Heart right ventricle (tissue), 16 donors: ENCODE results near the gene INPP4B. TPM values are rescaled to one million over a fixed set of nuclear protein-coding genes. Genes with fewer than 3 reads are reported as not detected.

Source experiments
- ATAC-seq, 8 donors: fragments of 200-7000 bp; cut with Tn5 transposase; one replicate each; pipeline ENCODE4 v1.9.1; 2020; ENCODE audit warnings: mild to moderate bottlenecking in 8 of 8, moderate library complexity in 8 of 8, moderate number of reproducible peaks in 1 of 8
- DNase-seq, 2 donors: peaks; one replicate each; pipeline ENCODE4 v3.0.0-alpha.2; 2020
- H3K27ac ChIP-seq, 10 donors: fragments of 200-600 bp; sonication (generic) in 2 of 10; one replicate each; pipeline versions ENCODE4 v1.5.0 to v1.8.0; 2020 to 2022; ENCODE audit warnings: mild to moderate bottlenecking in 3 of 10
- H3K27me3 ChIP-seq, 7 donors: fragments of 200-600 bp; one replicate each; pipeline ENCODE4 v1.8.0; 2021 to 2022; ENCODE audit warnings: mild to moderate bottlenecking in 2 of 7
- H3K36me3 ChIP-seq, 9 donors: fragments of 200-600 bp; sonication (generic) in 1 of 9; one replicate each; pipeline versions ENCODE4 v1.5.0 to v1.8.0; 2020 to 2022; ENCODE audit warnings: mild to moderate bottlenecking in 2 of 9
- H3K4me1 ChIP-seq, 9 donors: fragments of 200-600 bp; sonication (generic) in 1 of 9; one replicate each; pipeline versions ENCODE4 v1.5.0 to v1.8.0; 2020 to 2022; ENCODE audit warnings: mild to moderate bottlenecking in 4 of 9
- H3K4me3 ChIP-seq, 10 donors: fragments of 200-600 bp; sonication (generic) in 2 of 10; one replicate each; pipeline versions ENCODE4 v1.5.0 to v1.8.0; 2020 to 2022; ENCODE audit warnings: mild to moderate bottlenecking in 7 of 10, moderate library complexity in 2 of 10
- H3K9me3 ChIP-seq, 11 donors: fragments of 200-600 bp in 10 of 11; sonication (generic) in 2 of 11; one replicate each; pipeline versions ENCODE4 v1.5.0 to v1.8.0; 2013 to 2022; ENCODE audit warnings: mild to moderate bottlenecking in 2 of 11, control low read depth in 1 of 11, moderate library complexity in 1 of 11
- WGBS, 2 donors: extraction: QIAGEN DNeasy Blood & Tissue Kit; methylation state at CpG; one replicate each; pipeline ENCODE4 v1.1.7; 2013; ENCODE audit warnings: inconsistent platforms in 1 of 2; 5-methylcytosine and 5-hydroxymethylcytosine counted together
- intact Hi-C, 10 donors: fragments of 100-400 bp; cut with DNase I; formaldehyde crosslinking; loops; one replicate each; pipeline versions ENCODE4 v1.11.1 to v1.14.2; 2022
- polyA plus RNA-seq, 2 donors: library from polyadenylated mRNA; stranded (reverse); fragments of 200-250 nt; gene quantifications; one replicate each; pipeline ENCODE4 v1.2.3, GENCODE V29; 2013
- total RNA-seq, 10 donors: library from RNA; stranded (reverse); fragmentation: NEBNext Ultra II Directional in 3 of 10; extraction: Animal tissue kit (Norgen Biotek cat#: 25700) in 3 of 10; gene quantifications; one replicate each; pipeline versions ENCODE4 v1.2.1 to v1.2.4, GENCODE V29; 2021 to 2023
- TF ChIP-seq, protein P1 (sequence below), 9 donors: fragments of 200-600 bp; sonication (generic) in 2 of 9; IDR thresholded peaks; one replicate each; pipeline versions ENCODE4 v1.5.0 to v1.8.0; 2021 to 2022; ENCODE audit warnings: antibody characterized with exemption in 9 of 9, mild to moderate bottlenecking in 5 of 9, moderate library complexity in 1 of 9
- donor health status: Arrhythmogenic right ventricular cardiomyopathy.
- donor health status: ischemic (EF 13 %, LVEDD 7.1; RV severe dilation, severe dysfunction).
- donor health status: healthy with polysubstance abuse.
- donor health status: DM: no; HTN: yes; CAD: no.
- donor health status: DM: no; HTN: no; CAD: no.
- donor health status: ischemic (EF 25% LVEDD 6.9; RV normal size, moderate dysfunction).
- donor health status: ischemic (EF 25% LVEDD 5.7; RV mildly dilated, moderate dysfunction).
- donor health status: healthy.
- donor health status: DM: yes; HTN: yes; CAD: no.
- donor health status: Ischemic cardiomyopathy.
- donor health status: ischemic (EF 35%, LVEDD 5.7; RV mildly dilated, moderate dysfunction).
- donor health status: nonischemic (EF 11% LVEDD 7.7; RV severe dilation, severe dysfunction).
- donor health status: DM: yes; HTN: yes; CAD: no.
- donor health status: PGD.
- donor health status: ischemic (EF 29% LVEDD 5.4; RV normal size, mild dysfunction).
- donor health status: nonischemic (EF 23%, LVEDD 6.1; RV moderate dilation, normal function).

The INPP4B gene
- total and polyA plus RNA-seq, 12 donors = 3.7 to 100.0 (median 39.1) TPM

DNA sequence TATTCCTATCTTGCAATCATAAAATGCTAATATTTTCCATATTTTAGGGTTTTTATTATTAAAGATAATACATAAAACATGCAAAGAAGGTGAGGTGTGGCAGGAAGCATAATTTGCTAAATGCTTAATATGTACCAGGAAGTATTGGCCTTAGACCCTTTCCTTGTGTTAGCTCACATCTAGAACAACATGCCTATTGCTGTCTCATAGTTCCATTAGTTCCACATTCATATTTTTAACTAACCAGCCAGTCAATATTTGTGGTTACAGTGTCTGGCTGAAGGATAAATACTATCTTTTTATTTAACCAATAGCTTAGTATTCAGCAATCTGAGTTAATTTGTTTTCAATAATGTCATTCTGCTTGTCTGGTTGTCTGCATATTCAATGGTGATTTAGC is 432.6 kb downstream of the INPP4B start:
- Histone ChIP-seq H3K4me3 (no peak overlapping the region), H3K4me1 (peaks cover 0 to 14% (median 0%) of the 10 kb centered on the region in 9 donors), H3K9me3 (no peaks in the 10 kb centered on the region), H3K27me3 (no peaks in the 10 kb centered on the region), H3K27ac (no peak overlapping the region), H3K36me3 (no peaks in the 10 kb centered on the region)
- DNase-seq = no peak
- no peak for ATAC-seq
- TF ChIP-seq, protein P1, sequence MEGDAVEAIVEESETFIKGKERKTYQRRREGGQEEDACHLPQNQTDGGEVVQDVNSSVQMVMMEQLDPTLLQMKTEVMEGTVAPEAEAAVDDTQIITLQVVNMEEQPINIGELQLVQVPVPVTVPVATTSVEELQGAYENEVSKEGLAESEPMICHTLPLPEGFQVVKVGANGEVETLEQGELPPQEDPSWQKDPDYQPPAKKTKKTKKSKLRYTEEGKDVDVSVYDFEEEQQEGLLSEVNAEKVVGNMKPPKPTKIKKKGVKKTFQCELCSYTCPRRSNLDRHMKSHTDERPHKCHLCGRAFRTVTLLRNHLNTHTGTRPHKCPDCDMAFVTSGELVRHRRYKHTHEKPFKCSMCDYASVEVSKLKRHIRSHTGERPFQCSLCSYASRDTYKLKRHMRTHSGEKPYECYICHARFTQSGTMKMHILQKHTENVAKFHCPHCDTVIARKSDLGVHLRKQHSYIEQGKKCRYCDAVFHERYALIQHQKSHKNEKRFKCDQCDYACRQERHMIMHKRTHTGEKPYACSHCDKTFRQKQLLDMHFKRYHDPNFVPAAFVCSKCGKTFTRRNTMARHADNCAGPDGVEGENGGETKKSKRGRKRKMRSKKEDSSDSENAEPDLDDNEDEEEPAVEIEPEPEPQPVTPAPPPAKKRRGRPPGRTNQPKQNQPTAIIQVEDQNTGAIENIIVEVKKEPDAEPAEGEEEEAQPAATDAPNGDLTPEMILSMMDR (IDR thresholded peaks at IDR 0.05) = no peak
- intact Hi-C loops = no loop called here

DNA sequence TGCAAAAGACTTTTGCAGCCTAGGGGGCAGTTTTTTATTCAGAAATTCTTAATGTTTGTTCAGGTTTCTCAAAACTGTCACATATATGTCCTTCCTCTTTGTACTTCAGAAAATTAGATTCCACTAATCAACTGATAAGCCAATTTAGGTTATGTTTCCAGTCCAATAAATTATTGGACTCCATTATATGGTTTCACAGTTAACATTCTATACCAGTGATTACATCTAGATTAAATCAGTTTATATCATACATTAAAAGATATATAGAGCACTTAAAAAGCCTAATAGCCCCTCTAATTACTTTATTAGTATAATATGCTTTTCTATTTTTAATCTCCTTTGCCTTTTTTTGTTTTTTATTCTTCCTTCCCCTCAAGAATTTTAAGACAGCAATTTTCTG is 434.1 kb downstream of the INPP4B start:
- no peak for ATAC-seq
- intact Hi-C loops = no loop called here

DNA sequence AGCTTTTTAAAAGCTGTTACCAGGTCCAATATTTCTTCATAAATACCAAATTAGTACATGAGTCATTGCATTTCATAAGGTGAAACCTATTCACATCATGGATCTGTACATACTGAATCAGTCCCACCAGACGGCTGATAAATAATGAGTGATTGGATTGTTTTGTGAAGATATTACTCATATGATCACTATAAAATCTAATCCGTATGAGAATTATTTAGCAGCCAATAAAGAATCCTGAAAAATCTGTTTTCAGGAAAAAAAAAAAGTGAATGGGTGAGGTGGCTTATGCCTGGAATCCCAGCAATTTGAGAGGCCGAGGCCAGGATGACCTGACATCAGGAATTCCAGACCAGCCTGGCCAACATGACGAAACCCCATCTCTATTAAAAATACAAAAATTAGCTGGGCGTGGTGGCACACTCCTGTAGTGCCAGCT is 438.1 kb downstream of the INPP4B start:
- intact Hi-C loops = loop anchor here in 2 of 10 donors (5.0 to 10.0 kb wide), 2 partner anchors 56 to 283 kb away; no protein-coding TSS in a partner anchor
- Histone ChIP-seq H3K36me3 (no peaks in the 10 kb centered on the region), H3K9me3 (no peaks in the 10 kb centered on the region), H3K4me1 (peaks cover 0 to 48% (median 32%) of the 10 kb centered on the region in 9 donors), H3K27ac (no peak overlapping the region), H3K4me3 (no peak overlapping the region), H3K27me3 (no peaks in the 10 kb centered on the region)
- DNase-seq = no peak
- no peak for ATAC-seq
- WGBS, 2 donors = 95 to 97% methylated on average over 5 of the region's 5 CpGs
- TF ChIP-seq, protein P1 (IDR thresholded peaks at IDR 0.05) = no peak

More for the DNA sequence above, 434.1 kb downstream of the INPP4B start:
- Histone ChIP-seq H3K27ac (no peak overlapping the region), H3K4me3 (no peak overlapping the region), H3K9me3 (no peaks in the 10 kb centered on the region), H3K27me3 (no peaks in the 10 kb centered on the region), H3K36me3 (no peaks in the 10 kb centered on the region), H3K4me1 (peaks cover 0 to 23% (median 3%) of the 10 kb centered on the region in 9 donors)
- DNase-seq = no peak
- TF ChIP-seq, protein P1 (IDR thresholded peaks at IDR 0.05) = no peak

DNA sequence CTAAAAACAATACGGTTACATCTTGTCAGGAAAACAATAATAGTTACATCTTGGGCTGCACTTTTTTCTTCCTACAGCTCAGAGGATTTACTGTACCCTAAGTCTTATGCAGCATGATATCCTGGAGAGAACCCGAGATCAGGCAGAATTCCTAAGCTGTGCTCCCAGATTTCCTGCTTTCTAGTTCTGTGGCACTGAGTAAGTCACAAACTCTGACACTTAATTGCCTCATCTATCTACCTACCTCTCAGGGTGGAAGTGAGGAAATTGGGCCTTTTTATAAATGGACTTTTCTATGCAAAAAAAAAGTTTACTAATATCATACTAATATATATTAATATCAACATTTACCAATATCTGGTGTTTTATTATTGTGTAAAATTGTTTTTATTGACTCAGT is 438.5 kb downstream of the INPP4B start:
- TF ChIP-seq, protein P1 (IDR thresholded peaks at IDR 0.05) = no peak
- DNase-seq (no peak), ATAC-seq (no peak)
- WGBS, 2 donors = 79 to 88% methylated on average over 2 of the region's 2 CpGs
- intact Hi-C loops = loop anchor here in 2 of 10 donors (5.0 to 10.0 kb wide), 2 partner anchors 55 to 283 kb away; no protein-coding TSS in a partner anchor
- Histone ChIP-seq H3K9me3 (no peaks in the 10 kb centered on the region), H3K27ac (peak overlapping the region in 1 of 10 donors; percentile 65), H3K4me1 (peaks cover 0 to 52% (median 36%) of the 10 kb centered on the region in 9 donors), H3K36me3 (no peaks in the 10 kb centered on the region), H3K27me3 (no peaks in the 10 kb centered on the region), H3K4me3 (no peak overlapping the region)
